ENCODE data around the gene KCNQ1.

DNA sequence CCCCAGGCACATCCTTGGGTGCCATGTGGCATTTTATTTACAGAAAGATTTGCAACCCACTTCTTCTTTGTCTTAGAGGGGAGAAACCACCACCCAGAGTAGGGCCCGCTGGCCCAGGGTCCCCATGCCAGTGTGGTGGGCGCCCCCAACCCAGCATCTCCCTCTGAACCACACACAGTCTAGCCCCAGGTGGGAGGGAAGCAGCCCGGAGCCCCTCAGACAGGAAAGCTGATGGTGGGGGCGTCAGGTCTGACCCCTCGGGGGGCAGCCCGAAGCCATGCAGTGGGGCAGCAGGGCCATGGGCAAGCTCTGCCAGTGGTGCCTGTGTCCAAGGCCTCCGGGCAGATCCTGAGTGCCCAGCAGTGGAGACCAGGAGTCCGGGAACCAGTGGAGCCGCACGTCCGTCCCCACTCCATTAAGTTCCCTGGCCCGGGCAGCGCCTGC lies 12.2 kb upstream of the KCNQ1 start:
- TF ChIP-seq, protein P1, sequence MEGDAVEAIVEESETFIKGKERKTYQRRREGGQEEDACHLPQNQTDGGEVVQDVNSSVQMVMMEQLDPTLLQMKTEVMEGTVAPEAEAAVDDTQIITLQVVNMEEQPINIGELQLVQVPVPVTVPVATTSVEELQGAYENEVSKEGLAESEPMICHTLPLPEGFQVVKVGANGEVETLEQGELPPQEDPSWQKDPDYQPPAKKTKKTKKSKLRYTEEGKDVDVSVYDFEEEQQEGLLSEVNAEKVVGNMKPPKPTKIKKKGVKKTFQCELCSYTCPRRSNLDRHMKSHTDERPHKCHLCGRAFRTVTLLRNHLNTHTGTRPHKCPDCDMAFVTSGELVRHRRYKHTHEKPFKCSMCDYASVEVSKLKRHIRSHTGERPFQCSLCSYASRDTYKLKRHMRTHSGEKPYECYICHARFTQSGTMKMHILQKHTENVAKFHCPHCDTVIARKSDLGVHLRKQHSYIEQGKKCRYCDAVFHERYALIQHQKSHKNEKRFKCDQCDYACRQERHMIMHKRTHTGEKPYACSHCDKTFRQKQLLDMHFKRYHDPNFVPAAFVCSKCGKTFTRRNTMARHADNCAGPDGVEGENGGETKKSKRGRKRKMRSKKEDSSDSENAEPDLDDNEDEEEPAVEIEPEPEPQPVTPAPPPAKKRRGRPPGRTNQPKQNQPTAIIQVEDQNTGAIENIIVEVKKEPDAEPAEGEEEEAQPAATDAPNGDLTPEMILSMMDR (IDR thresholded peaks at IDR 0.05; ENCODE audit: low read length): no peak
- no peak for TF ChIP-seq EZH2 (IDR thresholded peaks at IDR 0.05; ENCODE audit: borderline replicate concordance, low read length)
